ENCODE measurements around the gene WBP2. TPM values are rescaled to one million over a fixed set of nuclear protein-coding genes. Genes with fewer than 3 reads are reported as not detected.

The WBP2 gene
- total and polyA plus RNA-seq, 10 of the 15 experiments (the other 5 are each of a cell fraction or from before 2014, with no cell fraction given) = 1.5 to 57.3 (median 27.5) TPM

DNA sequence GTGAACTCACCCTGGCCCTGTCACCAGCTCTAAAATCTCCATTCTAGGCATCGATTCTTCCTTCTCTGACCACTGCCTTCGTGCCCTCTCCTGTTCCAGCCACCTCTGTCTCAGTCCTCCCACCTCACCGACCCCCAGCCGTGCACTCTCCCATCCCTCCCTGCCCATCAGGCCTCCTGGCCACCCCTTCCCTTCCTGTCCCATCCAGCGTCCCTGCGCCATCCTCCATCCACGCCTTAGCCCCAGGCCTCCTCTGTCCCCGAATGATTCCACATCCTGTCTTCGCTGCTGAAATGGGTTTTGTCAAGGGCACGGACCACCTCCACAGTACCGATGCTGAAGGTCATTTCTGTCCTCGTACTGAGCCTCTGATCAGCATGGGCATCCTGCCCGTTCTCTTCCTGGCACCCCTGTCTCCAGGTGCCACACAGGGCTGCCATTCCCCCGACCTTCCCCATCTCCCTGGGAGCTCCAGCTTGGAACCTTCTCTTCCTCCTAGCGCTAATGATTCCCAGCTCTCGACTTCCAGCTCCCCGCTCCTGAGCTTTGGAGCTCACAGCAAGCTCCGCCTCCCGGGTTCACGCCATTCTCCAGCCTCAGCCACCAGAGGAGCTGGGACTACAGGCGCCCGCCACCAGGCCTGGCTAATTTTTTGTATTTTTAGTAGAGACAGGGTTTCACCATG, 39.1 kb upstream of the WBP2 start:
- Histone ChIP-seq H2AFZ (ENCODE audit: control insufficient read depth, low read depth, low read length) (no peak overlapping the region), H3K4me2 (ENCODE audit: control insufficient read depth, insufficient read depth) (no peak overlapping the region; the same call in 1 of the 2 replicates), H3K4me1 (ENCODE audit: control insufficient read depth, insufficient read depth, low read length) (peaks cover 6% of the 10 kb centered on the region), H4K20me1 (ENCODE audit: control insufficient read depth, insufficient read depth) (no peaks in the 10 kb centered on the region), H3K27ac (ENCODE audit: control insufficient read depth, insufficient read depth) (no peak overlapping the region), H3K9me3 (replicated peaks; ENCODE audit: control insufficient read depth, insufficient read depth, low read length) (no peaks in the 10 kb centered on the region), H3K36me3 (ENCODE audit: control insufficient read depth in 2 of 2, insufficient read depth in 2 of 2, low read length in 1 of 2) (peaks cover 4% of the 10 kb centered on the region in 2 experiments; a peak in 3 of 4 replicates), H3K27me3 (replicated peaks in 1 of 2; ENCODE audit: control insufficient read depth in 2 of 2, insufficient read depth in 2 of 2, low read length in 1 of 2) (no peaks in the 10 kb centered on the region), H3K79me2 (ENCODE audit: control insufficient read depth, insufficient read depth, low read length) (peaks cover 15% of the 10 kb centered on the region), H3K9ac (ENCODE audit: control insufficient read depth, insufficient read depth, low read length) (no peak overlapping the region), H3K4me3 (no peak overlapping the region)
- ChIA-PET POLR2A (interaction anchor here (1.0 to 1.3 kb wide), 2 partner anchors 38 to 298 kb away, joined by 3 read pairs; no protein-coding TSS in a partner anchor), RAD21 (ENCODE audit: unreplicated experiment) (interaction anchor here (1.2 to 4.5 kb wide), 2 partner anchors 39 to 85 kb away, joined by 3 to 32 read pairs; partner anchors contain the start of genes ACOX1, TEN1 and WBP2), SMC1A (ENCODE audit: uncharacterized antibody, unreplicated experiment) (interaction anchor here (0.7 kb wide), 1 partner anchor 114 kb away, joined by 3 read pairs; no protein-coding TSS in a partner anchor), CTCF (interaction anchor here (1.0 to 4.8 kb wide), 4 partner anchors 12 to 40 kb away, joined by 3 to 43 read pairs (median 14); partner anchors contain the start of genes TRIM47 and WBP2)
- no TSS peak for BruUV-seq (replicated peaks)
- intact Hi-C loops (cut with micrococcal nuclease; ENCODE audit: unreplicated experiment) = no loop called here
- TF ChIP-seq ZNF384 (IDR thresholded peaks at IDR 0.05; ENCODE audit: borderline replicate concordance, low read depth, low read length) (no peak), HDGF (IDR thresholded peaks at IDR 0.05) (0 out of 2 replicates have a peak, but pooled peaks have one; percentile 48), POLR2AphosphoS5 (IDR thresholded peaks at IDR 0.05; ENCODE audit: low read length) (0 out of 2 replicates have a peak, but pooled peaks have one; percentile 16)
- ATAC-seq = no peak
- in situ Hi-C loops (cut with MboI) = no loop called here
- FAIRE-seq = no peak
- WGBS (ENCODE audit: insufficient coverage, insufficient replicate concordance, low lambda C conversion rate, missing lambda C conversion rate) = 90% methylated on average over 19 of the region's 22 CpGs
- no peak for DNase-seq (ENCODE audit: low read depth, low spot score)

DNA sequence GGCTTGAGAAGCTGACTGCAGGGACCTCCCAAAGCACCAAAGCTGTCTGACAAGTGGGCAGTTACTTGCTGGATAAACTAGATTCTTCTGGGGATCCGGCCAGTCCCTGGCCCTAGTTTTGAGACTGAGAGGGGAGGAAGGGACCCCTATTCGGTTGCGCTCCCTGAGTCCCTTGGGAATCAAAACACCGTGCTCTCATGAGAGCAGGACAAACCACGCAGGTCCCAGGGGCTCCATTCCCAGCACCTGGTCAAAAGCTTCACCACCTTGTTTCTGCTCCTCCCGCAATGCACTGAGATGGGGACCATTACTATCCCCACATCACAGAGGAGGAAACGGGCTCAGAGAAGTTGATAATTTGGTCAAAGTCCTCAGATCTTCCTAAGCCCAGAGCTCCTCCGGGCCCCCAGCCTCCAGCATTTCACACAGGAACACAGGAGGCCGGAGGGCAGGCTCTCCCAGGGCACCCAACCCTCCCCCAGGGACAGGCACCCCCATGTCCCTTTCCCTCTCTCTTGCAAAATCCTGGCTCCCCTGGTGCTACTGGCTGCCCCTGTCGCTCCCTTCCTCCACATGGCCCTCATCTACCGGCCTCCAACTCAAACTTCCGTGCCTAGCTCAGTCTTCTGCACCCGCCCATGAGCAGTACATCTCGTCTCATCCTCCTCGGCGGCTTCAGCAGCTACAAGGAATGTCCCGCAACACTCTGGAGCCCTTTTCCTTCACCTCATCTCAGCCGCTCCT, 38.3 kb upstream of the WBP2 start:
- RAD21 ChIA-PET (ENCODE audit: unreplicated experiment) = interaction anchor here (1.2 to 4.5 kb wide), 2 partner anchors 38 to 85 kb away, joined by 3 to 32 read pairs; partner anchors contain the start of genes ACOX1, TEN1 and WBP2
- POLR2A ChIA-PET = interaction anchor here (1.3 kb wide), 1 partner anchor 38 kb away, joined by 3 read pairs; no protein-coding TSS in a partner anchor
- BruUV-seq (replicated peaks) = no TSS peak
- SMC1A ChIA-PET (ENCODE audit: uncharacterized antibody, unreplicated experiment) = interaction anchor here (0.7 kb wide), 1 partner anchor 114 kb away, joined by 3 read pairs; no protein-coding TSS in a partner anchor
- H3K9me3 ChIP-seq (replicated peaks; ENCODE audit: control insufficient read depth, insufficient read depth, low read length) = no peaks in the 10 kb centered on the region
- H3K27ac ChIP-seq (ENCODE audit: control insufficient read depth, insufficient read depth) = no peak overlapping the region
- H3K9ac ChIP-seq (ENCODE audit: control insufficient read depth, insufficient read depth, low read length) = no peak overlapping the region
- intact Hi-C loops (cut with micrococcal nuclease; ENCODE audit: unreplicated experiment) = no loop called here
- no peaks in the 10 kb centered on the region for H3K27me3 ChIP-seq (replicated peaks in 1 of 2; ENCODE audit: control insufficient read depth in 2 of 2, insufficient read depth in 2 of 2, low read length in 1 of 2)
- H3K79me2 ChIP-seq (ENCODE audit: control insufficient read depth, insufficient read depth, low read length) = peaks cover 15% of the 10 kb centered on the region
- 68% methylated on average over 17 of the region's 18 CpGs for WGBS (ENCODE audit: insufficient coverage, insufficient replicate concordance, low lambda C conversion rate, missing lambda C conversion rate)
- DNase-seq (ENCODE audit: low read depth, low spot score) = no peak
- in situ Hi-C loops (cut with MboI) = no loop called here
- no peak overlapping the region for H3K4me3 ChIP-seq
- CTCF ChIA-PET = interaction anchor here (4.8 kb wide), 1 partner anchor 16 kb away, joined by 43 read pairs; the partner anchor contains the start of gene TRIM47
- H3K4me2 ChIP-seq (ENCODE audit: control insufficient read depth, insufficient read depth) = no peak overlapping the region; the same call in 1 of the 2 replicates
- H4K20me1 ChIP-seq (ENCODE audit: control insufficient read depth, insufficient read depth) = no peaks in the 10 kb centered on the region
- no peak for ATAC-seq
- peaks cover 2 to 4% of the 10 kb centered on the region in 2 experiments; a peak in 3 of 4 replicates for H3K36me3 ChIP-seq (ENCODE audit: control insufficient read depth in 2 of 2, insufficient read depth in 2 of 2, low read length in 1 of 2)
- no peak for FAIRE-seq
- no peak overlapping the region for H2AFZ ChIP-seq (ENCODE audit: control insufficient read depth, low read depth, low read length)
- H3K4me1 ChIP-seq (ENCODE audit: control insufficient read depth, insufficient read depth, low read length) = peaks cover 6% of the 10 kb centered on the region
- no peak for TF ChIP-seq PKNOX1 (IDR thresholded peaks at IDR 0.05)
- TF ChIP-seq CUX1 (IDR thresholded peaks at IDR 0.05; ENCODE audit: insufficient replicate concordance, low read depth, low read length) = no peak
- no peak for TF ChIP-seq POU2F2 (IDR thresholded peaks at IDR 0.05; ENCODE audit: borderline replicate concordance, low read depth, low read length)
- no peak for TF ChIP-seq HDAC2 (IDR thresholded peaks at IDR 0.05)

Data from GM12878 (cell line).